Embryonic facial prominence (tissue), 1 donor: ENCODE results near the gene SULT1C3.
"Not testable (repeated sequence)": the region's sequence is repeated elsewhere in the genome, so short reads cannot be mapped to it uniquely, and the experiment has no call there.

Source experiments
- DNase-seq: peaks from one replicate; pipeline ENCODE4 v3.0.0-alpha.2; 2016; ENCODE audit errors: extremely low spot score

SULT1C3 gene

DNA sequence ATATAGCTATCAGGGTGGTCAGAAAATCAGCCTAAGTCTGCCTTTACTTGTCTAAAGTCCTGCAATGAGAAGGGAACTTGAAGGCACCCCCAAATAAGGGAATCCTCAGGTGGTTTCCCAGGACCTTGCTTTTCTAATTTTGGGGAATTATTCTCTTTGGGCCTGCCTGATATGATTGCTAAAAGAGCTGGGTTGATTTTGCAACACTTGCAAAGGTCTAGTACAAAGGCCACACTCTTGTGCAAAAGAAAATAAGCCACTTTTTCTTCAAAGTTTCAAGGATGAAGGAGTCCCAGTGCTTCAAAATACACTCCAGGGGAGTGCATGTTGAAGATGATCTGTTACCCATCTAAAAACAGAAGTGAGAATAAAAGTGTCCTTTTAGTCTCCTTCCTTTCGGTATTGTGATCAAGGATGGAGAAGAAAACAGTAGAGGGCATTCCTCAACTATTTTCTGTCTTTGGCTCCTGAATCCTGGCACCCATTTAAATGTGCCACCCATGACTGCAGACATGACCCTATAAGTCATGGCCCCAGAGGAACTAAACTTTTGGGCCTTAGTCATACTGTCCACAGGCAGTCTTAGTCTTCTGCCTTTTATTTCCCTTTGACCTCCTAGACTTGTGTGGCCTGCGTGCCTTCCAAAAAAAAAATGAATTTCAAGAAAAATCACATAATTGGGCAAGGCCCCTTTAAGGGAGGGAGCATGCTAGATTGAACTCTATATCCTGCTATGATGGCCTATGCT, 5.1 kb downstream of the SULT1C3 start:
- DNase-seq, result no peak

DNA sequence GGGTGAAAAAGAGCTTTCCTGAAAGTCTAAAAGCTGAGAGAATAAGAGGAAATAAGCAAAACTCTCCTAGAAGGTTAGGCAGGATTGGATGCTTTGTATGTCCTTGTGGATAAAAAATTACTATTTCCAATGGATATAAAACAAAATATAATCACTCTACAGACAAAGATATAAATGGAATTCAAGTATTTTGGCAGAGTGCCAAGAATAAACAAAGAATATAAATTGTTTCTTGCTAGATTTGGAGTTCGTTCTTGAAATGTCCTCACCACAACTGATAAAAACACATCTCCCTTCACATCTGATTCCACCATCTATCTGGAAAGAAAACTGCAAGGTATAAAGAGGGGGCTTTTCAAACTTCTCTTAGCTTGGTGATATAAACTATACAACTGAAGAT, 13.3 kb downstream of the SULT1C3 start:
- DNase-seq, result no peak

DNA sequence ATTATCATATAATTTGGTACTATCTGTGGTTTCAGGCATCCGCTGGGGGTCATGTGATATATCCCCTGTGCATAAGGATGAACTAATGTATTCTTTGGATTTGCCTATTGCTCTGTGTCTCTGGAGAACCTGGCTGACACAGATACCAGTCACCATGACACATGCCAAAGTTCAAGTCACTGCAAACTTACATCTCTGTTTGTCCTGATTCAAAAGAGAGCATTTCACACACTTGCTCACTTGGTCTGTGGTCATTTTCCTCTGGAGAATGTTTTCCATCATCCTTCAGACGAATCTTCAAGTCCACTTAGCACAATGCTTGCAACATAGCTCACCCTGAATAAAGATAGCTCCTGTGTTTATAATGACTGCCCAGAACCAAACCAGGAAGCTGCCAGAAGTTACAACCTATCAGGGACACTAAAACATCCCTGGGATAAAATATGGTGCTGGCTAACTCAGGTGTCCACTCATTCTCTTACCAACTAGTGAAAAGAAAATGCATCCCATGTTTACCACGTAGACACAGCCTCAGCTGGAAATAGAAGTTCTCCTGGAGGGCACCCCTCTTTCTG, 18.1 kb downstream of the SULT1C3 start:
- DNase-seq, result no peak

DNA sequence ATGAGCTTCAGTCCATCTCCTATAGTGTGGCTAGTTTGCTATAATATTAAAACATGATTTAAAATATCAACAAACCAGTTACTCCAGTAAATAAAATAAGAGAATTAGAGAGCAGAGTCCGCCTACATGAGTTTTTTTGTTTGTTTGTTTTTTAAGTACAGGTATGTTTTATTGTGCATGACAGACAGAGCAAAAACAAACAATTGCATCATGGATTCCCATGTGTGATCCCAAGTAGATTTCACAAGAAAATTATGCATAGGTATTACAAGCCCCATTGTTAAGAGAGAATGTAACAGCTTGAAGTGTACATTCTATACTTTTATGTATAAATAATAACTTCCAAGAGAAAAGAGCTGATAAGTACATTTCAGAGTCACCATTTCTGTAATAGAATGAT, 21.0 kb downstream of the SULT1C3 start:
- no peak for DNase-seq

DNA sequence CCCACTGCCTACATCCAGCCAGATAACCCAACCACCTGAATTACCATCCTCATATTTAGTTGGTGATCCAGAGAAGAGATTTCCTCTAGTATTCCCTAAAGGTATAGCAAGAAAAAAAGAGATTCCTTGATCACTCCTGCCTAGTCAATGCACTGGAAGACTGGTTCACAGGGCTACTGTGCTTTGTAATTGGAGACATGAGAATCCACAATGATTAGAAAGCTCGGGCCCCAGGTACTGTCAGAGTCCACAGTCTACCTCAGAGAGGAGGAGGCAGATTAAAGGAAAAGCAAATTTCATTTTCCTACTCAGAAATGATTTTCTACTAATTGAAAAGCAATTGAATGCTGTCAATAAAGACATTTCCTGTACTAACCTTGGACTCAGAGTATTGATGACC, 22.3 kb downstream of the SULT1C3 start:
- DNase-seq, result no peak

DNA sequence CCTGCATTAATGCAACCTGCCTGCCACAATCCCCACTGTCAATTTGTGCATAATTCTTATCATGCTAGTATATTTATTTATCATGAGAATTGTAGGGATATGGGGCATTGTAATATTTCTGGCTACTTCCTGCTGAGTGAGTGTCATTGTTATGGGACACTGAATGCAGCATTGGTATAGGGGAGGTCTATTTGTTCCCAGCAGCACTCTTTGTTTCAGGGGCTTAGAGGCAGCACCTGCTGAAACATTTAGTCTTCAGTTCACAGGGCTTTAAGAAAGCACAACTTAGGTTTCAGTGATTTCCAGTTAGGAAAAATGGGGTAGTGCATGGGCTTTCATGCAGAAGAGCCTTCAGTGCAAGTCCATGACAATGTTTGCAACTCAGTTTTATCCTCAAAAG, 23.6 kb downstream of the SULT1C3 start:
- DNase-seq, result no peak

DNA sequence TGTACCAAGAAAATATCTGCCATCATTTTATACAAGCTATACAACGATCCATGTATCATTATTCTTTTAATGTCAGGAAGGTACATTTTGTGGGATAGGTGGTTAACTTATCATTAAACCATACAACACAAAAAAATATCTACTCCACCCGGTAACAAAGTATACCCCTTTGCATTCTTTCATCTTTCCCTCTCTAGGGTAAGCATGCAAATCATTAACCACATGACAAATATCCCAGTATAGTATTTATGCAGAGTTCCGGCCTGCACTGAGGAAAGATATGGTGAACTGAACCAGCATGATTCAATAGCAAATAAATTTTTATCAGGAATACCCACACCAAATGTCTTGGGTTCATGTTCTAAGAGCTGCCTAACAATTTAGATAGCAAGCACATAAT, 26.4 kb downstream of the SULT1C3 start:
- no peak for DNase-seq

DNA sequence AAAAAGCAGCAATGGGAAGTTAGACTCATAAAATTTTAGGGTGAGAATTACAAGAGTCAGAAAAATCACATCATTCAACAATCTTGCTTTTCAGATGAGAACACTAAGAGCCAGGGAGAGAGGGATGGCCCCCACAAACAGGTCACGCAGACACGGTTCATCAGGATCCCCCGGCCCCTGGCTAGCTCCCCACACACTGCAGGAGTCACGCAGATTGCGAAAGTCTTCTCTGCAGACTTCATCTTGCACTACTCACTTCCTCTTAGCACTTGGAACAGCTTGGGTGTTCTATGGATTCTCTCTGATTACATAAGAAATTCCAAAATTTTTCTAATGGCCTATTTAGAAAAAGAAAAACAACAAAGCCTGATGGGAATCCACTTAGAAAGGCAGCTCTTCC, 27.3 kb downstream of the SULT1C3 start:
- no peak for DNase-seq

DNA sequence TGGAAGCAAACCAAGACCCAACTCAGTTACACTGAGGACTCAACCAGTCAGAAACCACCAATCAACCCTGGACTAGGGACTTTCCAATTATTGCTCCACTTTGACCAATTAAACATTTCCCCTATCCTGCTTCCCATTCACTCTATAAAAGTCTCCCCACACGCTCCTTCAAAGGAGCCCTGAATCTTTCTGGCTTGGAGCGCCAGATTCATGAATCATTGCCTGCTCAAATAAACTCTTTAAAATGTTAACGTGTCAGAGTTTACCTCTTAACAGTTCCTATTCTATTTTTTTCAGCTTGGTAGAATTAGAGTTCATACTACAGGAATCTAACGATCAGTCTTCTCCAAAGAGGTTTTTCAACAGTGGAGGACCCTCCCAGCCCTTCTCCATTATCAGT, 28.2 kb downstream of the SULT1C3 start:
- no peak for DNase-seq

DNA sequence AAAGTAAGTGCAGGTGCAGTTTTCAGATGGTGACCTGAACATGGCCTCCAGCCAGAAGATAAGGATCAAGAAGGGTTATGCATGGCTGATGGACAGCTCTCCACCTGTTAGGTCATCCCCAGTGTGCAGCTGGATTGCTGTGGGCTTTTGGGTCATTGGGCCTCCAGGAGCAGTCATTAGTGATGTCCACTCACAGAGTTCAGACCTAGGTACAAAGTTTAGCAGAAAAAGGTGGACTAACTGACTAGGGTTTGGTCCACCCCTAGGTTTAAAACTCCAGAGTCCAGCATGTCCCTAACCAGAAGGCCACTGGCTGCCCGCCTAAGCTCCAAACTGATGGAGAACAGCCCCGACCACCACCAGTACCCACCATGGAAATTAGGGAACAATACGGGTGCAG, 30.6 kb downstream of the SULT1C3 start:
- no peak for DNase-seq

DNA sequence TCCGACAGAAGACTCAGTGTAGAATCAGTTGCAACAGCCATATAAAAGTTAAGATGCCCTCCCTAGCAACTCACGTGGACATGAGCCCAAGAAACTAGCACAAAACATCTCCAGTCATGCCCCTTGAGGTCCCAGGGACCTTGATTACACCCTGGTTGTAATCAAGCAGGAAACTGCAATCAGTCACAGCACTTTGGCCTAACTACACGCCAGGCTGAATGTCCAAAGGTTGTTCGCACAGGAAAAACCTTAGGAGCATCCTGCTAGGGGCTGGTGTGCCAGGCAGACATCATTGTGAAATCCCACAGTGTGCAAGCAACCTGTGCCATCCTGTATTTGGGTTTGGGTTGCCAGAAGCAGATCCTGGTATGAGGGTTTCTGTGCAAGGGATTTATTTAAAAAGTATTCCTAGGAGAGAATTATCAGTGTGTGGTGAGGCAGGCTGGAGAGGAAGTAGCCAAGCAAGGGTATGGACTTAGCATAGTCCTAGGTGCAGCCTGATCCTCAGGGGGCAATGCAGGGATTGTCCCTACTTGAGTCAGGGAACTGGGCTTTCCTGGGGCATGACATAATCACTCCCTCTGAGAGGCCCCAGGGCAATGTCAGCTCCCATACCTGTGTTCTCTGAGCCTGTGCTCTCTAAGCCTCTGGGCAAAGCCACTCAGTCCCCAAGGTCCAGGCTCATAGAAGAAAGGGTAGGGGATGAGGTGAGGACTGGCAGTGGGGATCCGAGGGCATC, 31.2 kb downstream of the SULT1C3 start:
- no peak for DNase-seq

DNA sequence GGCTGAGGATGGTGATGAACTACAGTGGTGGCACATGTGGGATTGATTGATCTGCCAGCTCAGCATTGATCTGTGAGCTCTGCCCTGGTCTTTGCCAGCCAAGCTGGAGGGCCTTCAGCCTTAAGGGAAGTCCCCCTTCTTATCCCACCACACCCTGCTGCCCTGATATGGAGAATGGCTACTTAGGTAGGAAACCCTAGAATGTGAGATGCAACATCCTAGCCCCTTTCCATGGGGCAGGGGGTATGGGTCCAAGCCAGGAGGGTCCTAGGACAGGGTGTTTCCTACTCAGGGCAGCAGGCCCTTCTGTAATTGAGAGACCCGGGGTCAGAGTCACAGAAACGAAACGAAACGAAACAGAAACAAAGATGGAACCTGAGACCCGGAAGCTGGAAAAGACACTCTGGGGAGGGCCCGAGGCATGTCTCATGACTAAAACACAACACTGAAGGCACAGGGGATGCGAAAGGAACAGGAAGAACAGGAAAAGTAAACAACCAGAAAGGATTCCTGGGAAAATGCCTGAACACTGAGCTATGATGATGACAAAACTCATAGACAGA, 32.0 kb downstream of the SULT1C3 start:
- no peak for DNase-seq

DNA sequence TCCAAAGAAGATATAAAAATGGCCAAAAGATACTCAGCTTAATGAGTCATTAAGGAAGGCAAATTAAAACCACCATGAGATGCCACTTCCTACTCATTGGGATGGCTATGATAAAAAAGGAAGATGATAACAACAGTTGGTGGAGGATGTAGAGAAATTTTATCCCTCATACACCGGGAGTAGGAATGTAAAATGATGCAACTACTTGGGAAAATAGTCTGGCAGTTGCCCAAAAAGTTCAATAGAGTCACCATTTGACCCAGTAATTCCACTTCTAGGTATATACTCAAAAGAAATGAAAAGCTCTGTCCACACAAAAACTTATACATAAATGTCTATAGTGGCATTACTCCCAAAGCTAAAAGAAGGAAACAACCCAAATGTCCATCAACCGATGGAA, 38.9 kb downstream of the SULT1C3 start:
- DNase-seq, result no peak

DNA sequence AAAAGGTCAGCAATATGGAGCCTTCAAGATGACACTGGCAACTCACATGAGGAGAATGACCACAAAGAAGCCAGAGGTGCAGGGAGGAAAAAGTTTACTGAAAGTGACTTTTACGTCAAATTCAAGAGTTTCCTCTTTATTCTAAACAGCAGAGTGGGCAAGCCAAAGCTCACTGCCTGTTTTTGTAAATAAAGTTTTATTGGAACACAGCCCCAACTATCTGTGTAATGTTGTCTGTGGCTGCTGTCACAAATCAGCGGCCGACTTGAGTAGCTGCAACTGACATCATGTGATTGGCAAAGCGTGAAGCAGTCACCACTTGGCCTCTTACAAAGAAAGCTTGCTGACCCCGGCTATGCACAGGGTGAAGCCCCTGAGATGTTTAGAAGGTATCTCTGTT, 39.7 kb downstream of the SULT1C3 start:
- DNase-seq, result no peak

DNA sequence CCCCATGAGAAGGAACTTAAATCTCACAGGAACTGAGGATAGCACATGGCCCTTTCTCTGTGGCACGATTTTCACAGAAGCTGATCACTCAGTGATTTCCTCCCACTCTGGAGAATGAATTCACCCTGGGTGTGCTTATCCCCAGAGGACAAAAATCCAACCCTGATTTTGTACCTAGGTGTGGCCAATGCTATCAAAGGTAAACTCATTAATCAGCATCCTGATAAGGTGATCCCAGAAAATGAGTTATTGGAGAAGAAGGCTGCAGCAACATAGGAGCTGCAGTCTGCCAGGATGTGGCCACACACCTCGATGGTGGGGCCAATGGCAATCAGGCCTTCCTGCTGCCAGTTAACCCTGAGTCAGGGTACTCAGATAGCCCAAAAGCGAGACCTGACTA, 40.7 kb downstream of the SULT1C3 start:
- DNase-seq, result no peak

DNA sequence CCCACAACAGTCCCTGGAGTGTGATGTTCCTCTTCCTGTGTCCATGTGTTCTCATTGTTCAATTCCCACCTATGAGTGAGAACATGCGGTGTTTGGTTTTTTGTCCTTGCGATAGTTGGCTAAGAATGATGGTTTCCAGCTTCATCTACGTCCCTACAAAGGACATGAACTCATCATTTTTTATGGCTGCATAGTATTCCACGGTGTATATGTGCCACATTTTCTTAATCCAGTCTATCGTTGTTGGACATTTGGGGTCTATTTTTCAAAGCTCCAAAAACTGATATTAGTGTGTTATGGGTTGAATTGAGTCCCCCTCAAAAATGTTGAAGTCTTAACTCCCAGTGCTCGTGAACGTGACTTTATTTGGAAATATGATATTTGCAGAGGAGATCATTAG, 44.8 kb downstream of the SULT1C3 start:
- DNase-seq, result not testable (repeated sequence)

DNA sequence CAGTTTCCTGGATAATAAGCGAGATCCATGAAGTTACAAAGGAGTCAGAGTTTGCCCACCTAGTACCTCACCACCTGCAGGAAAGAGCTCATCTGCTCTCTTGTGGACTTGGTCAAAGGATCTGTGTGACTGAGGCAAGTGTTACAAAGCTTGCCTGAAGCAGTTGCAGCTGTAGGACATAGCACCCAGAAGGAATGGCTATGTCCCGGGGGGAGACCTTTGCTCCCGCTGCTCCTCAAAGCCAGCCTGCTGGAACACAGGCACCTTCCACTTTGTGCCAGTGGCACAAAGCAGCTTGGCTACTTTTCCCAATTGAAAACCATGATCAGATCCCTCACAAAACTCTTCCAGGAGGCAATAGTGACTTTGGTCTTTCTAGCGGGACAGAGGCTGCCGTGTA, 45.8 kb downstream of the SULT1C3 start:
- DNase-seq, result no peak

DNA sequence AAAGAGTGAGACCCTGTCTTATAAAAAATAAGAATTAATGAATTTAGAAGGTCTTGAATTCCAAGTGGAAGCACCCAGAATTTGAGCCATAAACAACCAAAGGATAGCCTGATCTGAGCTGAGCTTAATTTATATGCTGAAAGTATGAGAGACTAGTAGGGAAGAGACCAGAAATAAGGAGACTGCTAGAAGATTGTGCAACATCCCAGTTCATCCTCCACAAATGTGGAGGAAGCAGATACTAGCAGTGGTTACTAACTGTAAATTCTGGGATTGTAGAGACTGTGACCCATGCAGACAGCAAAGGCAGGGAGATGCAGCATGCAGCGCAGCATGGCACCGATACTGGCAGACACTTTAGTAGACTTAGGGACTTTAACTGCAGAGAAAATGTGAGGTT, 47.4 kb downstream of the SULT1C3 start:
- DNase-seq, result no peak

DNA sequence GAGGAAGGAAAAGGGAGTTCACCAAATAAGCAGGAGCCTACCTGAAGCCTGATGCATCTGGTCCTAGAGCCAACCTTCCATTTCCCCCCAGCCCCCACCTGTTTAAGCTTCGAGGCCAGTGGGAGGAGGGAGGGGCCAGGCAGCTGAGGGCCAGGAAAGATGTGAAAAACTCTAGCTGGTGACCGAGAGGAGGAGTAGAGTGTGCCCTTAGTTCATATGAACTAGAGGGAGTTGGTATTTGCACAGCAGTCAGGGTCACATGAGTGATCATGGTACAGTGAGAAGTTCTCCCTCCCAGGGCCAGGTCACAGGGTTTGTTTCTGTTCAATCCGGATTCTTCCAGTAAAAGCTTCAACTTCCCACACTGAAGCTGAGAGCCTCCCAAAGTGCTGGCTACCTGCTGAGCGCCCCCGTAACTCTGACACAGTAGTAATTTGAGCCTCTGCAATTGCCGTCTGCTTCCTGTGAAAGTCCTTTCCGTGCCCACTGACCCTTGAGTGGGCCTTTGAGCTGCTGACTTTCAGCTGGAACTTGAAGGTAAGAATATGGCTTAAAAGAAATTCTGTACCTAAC, 48.9 kb downstream of the SULT1C3 start, which contains the start of gene SULT1C2:
TSS of gene SULT1C2 (plus strand) at position 362 of the 573 bp plus-strand sequence. CDS start 4,773 bp downstream, outside the sequence.
- no peak for DNase-seq

DNA sequence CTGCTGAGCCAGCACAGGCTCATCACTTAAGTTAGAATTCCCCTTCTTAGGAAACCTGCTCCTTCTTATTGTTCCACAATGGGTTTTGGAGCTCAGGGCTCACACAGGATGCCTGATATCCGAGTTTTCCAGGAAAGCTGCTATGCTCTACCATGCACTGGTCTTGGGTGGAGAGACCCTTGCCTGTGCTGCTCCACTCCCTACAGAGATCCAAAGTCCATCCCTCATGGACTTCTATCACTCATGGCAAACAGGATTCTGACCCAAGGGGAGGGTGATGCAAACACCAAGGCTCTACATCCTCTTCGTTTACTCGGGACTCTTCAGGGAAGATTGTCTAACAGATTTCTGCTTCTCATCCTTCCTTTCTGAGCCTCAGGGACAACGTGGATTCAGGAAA, 54.1 kb downstream of the SULT1C3 start:
- DNase-seq, result no peak

DNA sequence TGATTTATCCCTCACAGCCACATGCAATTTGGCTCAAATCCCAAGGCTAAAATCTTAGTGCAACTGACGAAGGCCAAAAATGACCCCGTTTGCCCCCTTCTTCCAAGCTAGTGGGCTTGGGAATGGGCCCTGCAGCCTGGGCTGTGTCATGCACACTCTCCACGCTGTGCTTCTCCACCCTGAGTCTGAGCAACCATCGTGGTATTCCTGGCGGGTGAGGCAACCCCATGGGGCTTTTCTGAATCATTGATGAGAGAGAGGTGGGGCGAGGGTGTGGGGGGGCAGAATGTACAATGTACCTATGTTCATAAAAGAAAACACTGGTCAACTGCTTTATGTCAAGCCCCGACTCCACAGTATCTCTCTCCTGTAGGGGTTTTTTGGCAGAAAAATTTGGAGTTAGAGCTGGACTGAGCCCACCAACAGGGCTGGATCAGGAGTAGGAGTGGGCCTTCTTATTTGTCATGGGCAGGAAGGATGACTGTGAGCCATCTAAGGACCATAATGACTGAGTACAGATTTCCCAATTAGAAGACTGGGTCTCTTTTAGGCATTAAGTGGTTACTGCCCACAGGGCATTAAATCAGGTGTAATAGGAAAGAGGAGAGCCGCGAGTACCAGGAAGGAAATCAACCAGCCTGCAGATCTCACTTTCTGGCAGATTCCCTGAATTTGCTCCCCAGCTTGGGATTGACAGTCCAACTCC, 57.8 kb downstream of the SULT1C3 start:
- no peak for DNase-seq

DNA sequence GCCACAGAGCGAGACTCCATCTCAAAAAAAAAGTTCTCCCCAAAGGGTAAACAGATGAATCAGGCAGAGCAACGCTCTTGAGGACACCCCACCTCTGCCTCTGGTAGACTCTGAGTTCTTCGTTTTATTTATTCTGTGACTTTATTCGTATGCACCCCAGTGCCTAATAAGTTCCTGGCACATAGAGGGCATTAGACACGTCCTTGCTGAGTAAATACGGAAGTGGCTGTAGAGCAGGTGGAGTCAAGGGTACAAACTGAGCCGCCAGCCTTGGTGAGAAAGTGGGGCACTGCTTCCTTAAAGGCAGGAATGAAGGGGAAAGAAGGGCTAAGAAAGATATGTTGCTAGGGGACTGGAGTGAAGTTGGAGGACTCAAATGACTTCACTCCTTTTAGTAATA, 61.8 kb downstream of the SULT1C3 start:
- no peak for DNase-seq
